HG02623 (cell line): ENCODE data around the gene SPANXA2.
"Not testable (repeated sequence)": the region's sequence is repeated elsewhere in the genome, so short reads cannot be mapped to it uniquely, and the experiment has no call there.

Experiments used
- ATAC-seq: cut with Tn5 transposase; IDR thresholded peaks from one replicate; pipeline ENCODE4 v1.9.1; 2021; ENCODE audit warnings: moderate library complexity; ENCODE audit not compliant: unreplicated experiment

Gene SPANXA2

GRCh38 chrX:141589408-141589807 lies at the start of gene SPANXA2:
TSS of gene SPANXA2 (plus strand) at chrX:141589708. CDS start at chrX:141589768, 60 bp downstream.
- not testable (repeated sequence) for ATAC-seq

DNA sequence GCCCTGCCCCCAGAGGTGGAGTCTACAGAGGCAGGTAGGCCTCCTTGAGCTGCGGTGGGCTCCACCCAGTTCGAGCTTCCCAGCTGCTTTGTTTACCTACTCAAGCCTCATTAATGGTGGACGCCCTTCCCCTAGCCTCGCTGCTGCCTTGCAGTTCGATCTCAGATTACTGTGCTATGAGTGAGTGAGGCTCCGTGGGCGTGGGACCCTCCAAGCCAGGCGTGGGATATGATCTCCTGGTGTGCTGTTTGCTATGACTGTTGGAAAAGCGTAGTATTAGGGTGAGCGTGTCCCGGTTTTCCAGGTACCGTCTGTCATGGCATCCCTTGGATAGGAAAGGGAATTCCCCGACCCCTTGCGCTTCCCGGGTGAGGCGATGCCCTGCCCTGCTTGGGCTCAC lies 47.0 kb upstream of the SPANXA2 start:
- not testable (repeated sequence) for ATAC-seq

GRCh38 chrX:141584638-141585037 lies 4.9 kb upstream of the SPANXA2 start, which contains the start of gene SPANXA1:
TSS of gene SPANXA1 (minus strand) at chrX:141584738. CDS start at chrX:141584678, 60 bp downstream.
- ATAC-seq: not testable (repeated sequence)

GRCh38 chrX:141609111-141609510 lies 19.6 kb downstream of the SPANXA2 start:
- ATAC-seq: no peak

DNA sequence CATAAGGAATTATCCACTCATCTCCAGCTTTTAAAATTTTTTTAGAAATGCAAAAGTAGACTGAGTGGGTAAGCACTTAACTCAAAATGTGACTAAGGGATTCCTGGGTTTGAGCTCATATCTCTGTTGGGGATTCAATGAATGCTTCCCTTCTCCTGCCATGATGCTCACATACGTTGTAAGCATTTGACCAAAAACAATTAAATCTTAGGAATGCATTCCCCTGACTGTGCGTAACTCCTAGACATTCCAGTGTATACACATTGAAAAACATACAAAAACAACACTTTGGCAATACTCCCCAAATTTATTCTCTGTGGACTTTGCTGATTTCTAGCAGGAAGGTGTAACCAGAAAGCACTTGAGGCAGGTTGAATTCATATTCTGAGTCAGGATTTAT lies 29.8 kb downstream of the SPANXA2 start:
- no peak for ATAC-seq

GRCh38 chrX:141632124-141632523 lies 42.6 kb downstream of the SPANXA2 start:
- ATAC-seq: no peak

- ATAC-seq: no peak
These were observed 49.0 kb downstream of the SPANXA2 start for GRCh38 chrX:141638550-141638949.
